ENCODE data around the gene NTSR1. TPM values are rescaled to one million over a fixed set of nuclear protein-coding genes. Genes with fewer than 3 reads are reported as not detected.

The NTSR1 gene
- total RNA-seq, 1 experiment from 2014 or later, result 0.98 TPM

GRCh38 chr20:62716198-62716940 lies 7.7 kb downstream of the NTSR1 start:
- no peaks in the 10 kb centered on the region for H3K9me2 ChIP-seq (ENCODE audit: insufficient read depth)
- H3K4me3 ChIP-seq, result no peak overlapping the region
- peaks cover 9% of the 10 kb centered on the region; the same call in 1 of the 2 replicates for H3K9me3 ChIP-seq (ENCODE audit: insufficient read depth, low read depth)
- TF ChIP-seq EZH2 (IDR thresholded peaks at IDR 0.05; ENCODE audit: low read depth) (no peak), CTCF (conservative IDR thresholded peaks at IDR 0.05) (no peak)
- no peak overlapping the region for H3K27ac ChIP-seq
- peaks cover 23% of the 10 kb centered on the region for H3K79me2 ChIP-seq (ENCODE audit: low read depth)
- no peaks in the 10 kb centered on the region for H3K36me3 ChIP-seq (ENCODE audit: low read depth)
- no peaks in the 10 kb centered on the region; the same call in 1 of the 2 replicates for H4K20me1 ChIP-seq (ENCODE audit: insufficient read depth)
- peaks cover 7% of the 10 kb centered on the region; the same call in 1 of the 2 replicates for H3K4me1 ChIP-seq (replicated peaks; ENCODE audit: insufficient read depth)
- no peak overlapping the region for H3K4me2 ChIP-seq
- 0 out of 2 replicates have a peak, but pooled peaks cover 7% of the 10 kb centered on the region for H3F3A ChIP-seq (ENCODE audit: insufficient read depth, low read depth)
- intact Hi-C loops (cut with micrococcal nuclease; ENCODE audit: unreplicated experiment), result no loop called here
- DNase-seq, result no peak
- H2AFZ ChIP-seq, result no peak overlapping the region
- CTCF ChIA-PET, result no interaction called here
- no peaks in the 10 kb centered on the region for H3K27me3 ChIP-seq (ENCODE audit: insufficient read depth, low read depth)
- POLR2A ChIA-PET (ENCODE audit: unreplicated experiment), result no interaction called here
- BruUV-seq (replicated peaks), result no TSS peak

DNA sequence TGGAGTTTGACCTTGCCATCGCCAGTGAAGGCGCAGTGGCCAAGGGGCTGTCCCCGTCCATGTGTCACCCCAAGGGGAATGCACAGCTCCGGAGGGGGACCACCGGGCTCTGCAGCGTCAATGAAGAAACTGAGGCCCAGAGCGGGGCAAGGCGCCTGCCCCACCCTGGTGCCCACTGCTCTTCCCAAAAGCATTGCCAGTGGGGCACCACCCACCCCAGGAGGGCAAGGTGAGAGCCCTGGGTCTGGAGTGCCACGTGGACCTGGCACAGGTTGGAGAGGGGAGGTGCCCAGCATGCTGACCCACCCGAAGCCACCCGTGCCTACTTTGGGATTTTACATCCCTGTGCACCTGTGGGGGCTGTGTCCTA lies 8.3 kb downstream of the NTSR1 start:
- Histone ChIP-seq H2AFZ (no peak overlapping the region), H3K9me2 (ENCODE audit: insufficient read depth) (no peaks in the 10 kb centered on the region), H3K27ac (no peak overlapping the region), H3K27me3 (ENCODE audit: insufficient read depth, low read depth) (0 out of 2 replicates have a peak, but pooled peaks cover 1% of the 10 kb centered on the region), H3K4me2 (no peak overlapping the region), H4K20me1 (ENCODE audit: insufficient read depth) (no peaks in the 10 kb centered on the region; the same call in 1 of the 2 replicates), H3K36me3 (ENCODE audit: low read depth) (no peaks in the 10 kb centered on the region), H3K9me3 (ENCODE audit: insufficient read depth, low read depth) (peaks cover 9% of the 10 kb centered on the region; the same call in 1 of the 2 replicates), H3K79me2 (ENCODE audit: low read depth) (peaks cover 19% of the 10 kb centered on the region), H3K4me1 (replicated peaks; ENCODE audit: insufficient read depth) (0 out of 2 replicates have a peak, but pooled peaks cover 1% of the 10 kb centered on the region), H3F3A (ENCODE audit: insufficient read depth, low read depth) (0 out of 2 replicates have a peak, but pooled peaks cover 5% of the 10 kb centered on the region), H3K4me3 (no peak overlapping the region)
- POLR2A ChIA-PET (ENCODE audit: unreplicated experiment), result no interaction called here
- CTCF ChIA-PET, result no interaction called here
- no peak for TF ChIP-seq EZH2 (IDR thresholded peaks at IDR 0.05; ENCODE audit: low read depth)
- intact Hi-C loops (cut with micrococcal nuclease; ENCODE audit: unreplicated experiment), result no loop called here
- no TSS peak for BruUV-seq (replicated peaks)
- no peak for DNase-seq

DNA sequence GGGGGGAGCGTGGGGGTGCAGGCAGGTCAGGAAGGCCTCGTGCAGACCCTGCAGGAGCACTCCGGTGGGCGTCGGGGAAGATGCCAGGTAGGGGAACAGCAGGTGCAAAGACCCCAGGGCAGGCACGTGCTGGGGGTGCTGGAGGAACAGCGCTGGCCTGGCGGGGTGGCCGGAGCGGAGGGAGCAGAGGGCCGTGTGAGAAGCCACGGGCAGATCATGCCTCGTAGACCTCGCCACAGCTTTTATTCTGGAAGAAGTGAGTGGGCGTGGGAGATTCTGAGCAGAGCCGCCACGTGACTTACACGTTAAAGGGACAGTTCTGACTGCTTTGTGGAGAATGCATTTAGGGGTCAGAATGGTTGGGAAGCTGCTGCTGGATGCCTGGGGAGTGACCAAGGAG lies 9.3 kb downstream of the NTSR1 start:
- ChIA-PET POLR2A (ENCODE audit: unreplicated experiment) (no interaction called here), CTCF (no interaction called here)
- BruUV-seq (replicated peaks), result no TSS peak
- H3K9me3 ChIP-seq (ENCODE audit: insufficient read depth, low read depth), result peaks cover 9% of the 10 kb centered on the region; the same call in 1 of the 2 replicates
- H3K27me3 ChIP-seq (ENCODE audit: insufficient read depth, low read depth), result 0 out of 2 replicates have a peak, but pooled peaks cover 3% of the 10 kb centered on the region
- H3K9me2 ChIP-seq (ENCODE audit: insufficient read depth), result no peaks in the 10 kb centered on the region
- H3K27ac ChIP-seq, result no peak overlapping the region
- H2AFZ ChIP-seq, result no peak overlapping the region
- H3K4me2 ChIP-seq, result no peak overlapping the region
- no peaks in the 10 kb centered on the region; the same call in 1 of the 2 replicates for H4K20me1 ChIP-seq (ENCODE audit: insufficient read depth)
- no peak for DNase-seq
- H3K4me3 ChIP-seq, result no peak overlapping the region
- intact Hi-C loops (cut with micrococcal nuclease; ENCODE audit: unreplicated experiment), result no loop called here
- no peaks in the 10 kb centered on the region for H3K36me3 ChIP-seq (ENCODE audit: low read depth)
- H3K79me2 ChIP-seq (ENCODE audit: low read depth), result peaks cover 9% of the 10 kb centered on the region
- no peaks in the 10 kb centered on the region for H3F3A ChIP-seq (ENCODE audit: insufficient read depth, low read depth)
- no peaks in the 10 kb centered on the region for H3K4me1 ChIP-seq (replicated peaks; ENCODE audit: insufficient read depth)
- TF ChIP-seq EZH2 (IDR thresholded peaks at IDR 0.05; ENCODE audit: low read depth) (no peak), CTCF (conservative IDR thresholded peaks at IDR 0.05) (no peak)

All from PC-9 (cell line).